ENCODE data around the gene PRR14L.

The PRR14L gene

GRCh38 chr22:31637891-31638618 is 111.9 kb downstream of the PRR14L start:
- peak; percentile 80 for DNase-seq

GRCh38 chr22:31637447-31637890 is 112.5 kb downstream of the PRR14L start:
- peak; percentile 60 for DNase-seq

- DNase-seq = no peak
Measured at GRCh38 chr22:31635638-31636306, 114.2 kb downstream of the PRR14L start.

GRCh38 chr22:31631436-31631835 is 118.5 kb downstream of the PRR14L start:
- DNase-seq = no peak
